Activated naive CD8-positive, alpha-beta T cell treated with anti-CD3 and anti-CD28 coated beads, Interleukin-2, amount 50 U/mL, for 24 hours (primary cell): ENCODE measurements around the gene MCRIP2.

ENCODE experiments used
- ATAC-seq: fragments of 150-1000 bp; cut with Tn5 transposase; one replicate; pipeline ENCODE4 v1.10.0; 2021
- DNase-seq: peaks from one replicate; pipeline ENCODE4 v3.0.0; 2021
- H3K27ac Mint-ChIP-seq: one replicate; pipeline ENCODE4 v1.8.0; 2021; ENCODE audit warnings: mild to moderate bottlenecking, mixed read lengths
- H3K27me3 Mint-ChIP-seq: one replicate; pipeline ENCODE4 v1.8.0; 2021; ENCODE audit warnings: mixed read lengths
- H3K36me3 Mint-ChIP-seq: one replicate; pipeline ENCODE4 v1.8.0; 2021; ENCODE audit warnings: low read depth, mixed read lengths
- H3K4me1 Mint-ChIP-seq: one replicate; pipeline ENCODE4 v1.8.0; 2021; ENCODE audit warnings: mixed read lengths
- H3K4me3 Mint-ChIP-seq: one replicate; pipeline ENCODE4 v1.8.0; 2021; ENCODE audit warnings: mild to moderate bottlenecking, moderate library complexity, mixed read lengths
- H3K9me3 Mint-ChIP-seq: one replicate; pipeline ENCODE4 v1.8.0; 2021; ENCODE audit warnings: mixed read lengths

MCRIP2 gene

GRCh38 chr16:693766-694165, 52.1 kb downstream of the MCRIP2 start:
- peaks cover 6% of the 10 kb centered on the region for H3K27me3 Mint-ChIP-seq
- H3K9me3 Mint-ChIP-seq = no peaks in the 10 kb centered on the region
- H3K4me3 Mint-ChIP-seq = no peak overlapping the region
- H3K36me3 Mint-ChIP-seq = no peaks in the 10 kb centered on the region
- H3K27ac Mint-ChIP-seq = no peak overlapping the region
- ATAC-seq = no peak
- DNase-seq = no peak
- peaks cover 18% of the 10 kb centered on the region for H3K4me1 Mint-ChIP-seq

DNA sequence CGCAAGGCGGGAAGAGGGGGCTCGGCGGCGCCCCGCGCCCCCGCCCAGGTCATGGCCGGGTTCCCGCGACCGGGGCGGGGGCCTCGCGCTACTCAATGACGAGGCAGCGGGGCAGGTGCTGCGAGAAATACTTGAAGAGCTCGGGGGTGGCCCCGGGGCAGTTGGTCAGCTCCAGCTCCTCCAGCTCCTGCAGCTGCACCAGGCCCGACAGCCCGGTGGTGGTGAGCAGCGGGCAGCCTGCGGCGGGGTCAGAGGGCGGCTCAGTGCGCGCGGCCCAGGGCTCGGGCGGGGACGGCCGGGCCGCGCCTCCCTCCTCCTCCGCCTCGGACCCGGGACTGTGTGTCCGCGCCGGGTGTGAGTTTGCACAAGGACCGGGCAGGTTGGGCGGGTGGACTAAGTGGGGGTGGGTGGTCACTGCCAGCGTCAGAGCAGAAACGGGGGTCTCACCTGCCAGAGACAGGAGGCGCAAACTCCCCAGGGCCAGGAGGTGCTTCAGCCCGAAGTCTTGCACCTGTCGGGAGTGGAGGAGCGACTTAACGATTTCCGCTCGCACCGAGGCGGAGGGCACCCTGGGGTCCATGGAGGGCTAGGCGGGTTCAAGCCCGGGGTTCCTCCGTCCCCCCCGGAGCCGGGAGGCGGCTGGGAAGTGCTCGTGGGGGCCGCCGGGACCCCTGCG, 52.7 kb downstream of the MCRIP2 start:
- H3K4me3 Mint-ChIP-seq = peak overlapping the region; percentile 61
- H3K9me3 Mint-ChIP-seq = no peaks in the 10 kb centered on the region
- H3K27me3 Mint-ChIP-seq = peaks cover 6% of the 10 kb centered on the region
- ATAC-seq (no peak), DNase-seq (no peak)
- no peaks in the 10 kb centered on the region for H3K36me3 Mint-ChIP-seq
- H3K4me1 Mint-ChIP-seq = peaks cover 13% of the 10 kb centered on the region
- no peak overlapping the region for H3K27ac Mint-ChIP-seq

- no peaks in the 10 kb centered on the region for H3K9me3 Mint-ChIP-seq
- no peak overlapping the region for H3K4me3 Mint-ChIP-seq
- H3K27ac Mint-ChIP-seq = no peak overlapping the region
- no peak for DNase-seq
- no peaks in the 10 kb centered on the region for H3K36me3 Mint-ChIP-seq
- H3K27me3 Mint-ChIP-seq = peaks cover 6% of the 10 kb centered on the region
- peaks cover 10% of the 10 kb centered on the region for H3K4me1 Mint-ChIP-seq
- no peak for ATAC-seq
Observed at GRCh38 chr16:694863-695354, 53.3 kb downstream of the MCRIP2 start.

GRCh38 chr16:695355-696089, 53.9 kb downstream of the MCRIP2 start:
- ATAC-seq (peak; percentile 70), DNase-seq (peak; percentile 73)
- Mint-ChIP-seq H3K9me3 (no peaks in the 10 kb centered on the region), H3K36me3 (no peaks in the 10 kb centered on the region), H3K4me3 (peak overlapping the region; percentile 67), H3K27ac (peak overlapping the region; percentile 31), H3K27me3 (peaks cover 9% of the 10 kb centered on the region), H3K4me1 (peaks cover 8% of the 10 kb centered on the region)
